Measurements from ENCODE around the gene HELT. TPM values are rescaled to one million over a fixed set of nuclear protein-coding genes. Genes with fewer than 3 reads are reported as not detected.
"Not testable (repeated sequence)": the region's sequence is repeated elsewhere in the genome, so short reads cannot be mapped to it uniquely, and the experiment has no call there.

The HELT gene
- polyA plus RNA-seq, 6 donors from 2014 or later: not detected

GRCh38 chr4:185033072-185033471 lies 14.8 kb downstream of the HELT start:
- peaks cover 0 to 6% (median 0%) of the 10 kb centered on the region in 7 donors for H3K9me3 Mint-ChIP-seq
- no peak overlapping the region for H3K4me3 Mint-ChIP-seq
- H3K27ac Mint-ChIP-seq: no peak overlapping the region
- no peak for DNase-seq
- no peaks in the 10 kb centered on the region for H3K4me1 Mint-ChIP-seq
- peaks cover 31 to 58% (median 51%) of the 10 kb centered on the region in 3 donors for H3K27me3 Mint-ChIP-seq
- H3K36me3 Mint-ChIP-seq: peaks cover 5 to 6% of the 10 kb centered on the region in 2 donors
- ATAC-seq (ENCODE audit: low read depth in 2 of 2): no peak

GRCh38 chr4:185033950-185034349 lies 15.7 kb downstream of the HELT start:
- H3K9me3 Mint-ChIP-seq: peaks cover 0 to 13% (median 0%) of the 10 kb centered on the region in 7 donors
- H3K27ac Mint-ChIP-seq: no peak overlapping the region
- peaks cover 5 to 6% of the 10 kb centered on the region in 2 donors for H3K36me3 Mint-ChIP-seq
- H3K27me3 Mint-ChIP-seq: peaks cover 31 to 58% (median 46%) of the 10 kb centered on the region in 3 donors
- H3K4me1 Mint-ChIP-seq: no peaks in the 10 kb centered on the region
- H3K4me3 Mint-ChIP-seq: no peak overlapping the region
- DNase-seq (no peak), ATAC-seq (ENCODE audit: low read depth in 2 of 2) (no peak)

- Mint-ChIP-seq H3K4me1 (peaks cover 4 to 7% (median 5%) of the 10 kb centered on the region in 3 donors), H3K36me3 (peaks cover 5 to 6% of the 10 kb centered on the region in 2 donors), H3K27me3 (peaks cover 29 to 50% (median 43%) of the 10 kb centered on the region in 3 donors), H3K4me3 (no peak overlapping the region), H3K27ac (no peak overlapping the region), H3K9me3 (peaks cover 0 to 14% (median 0%) of the 10 kb centered on the region in 7 donors)
- DNase-seq (no peak), ATAC-seq (ENCODE audit: low read depth in 2 of 2) (no peak)
These were observed 17.0 kb downstream of the HELT start for GRCh38 chr4:185035284-185035683.

GRCh38 chr4:185036019-185036418 lies 17.7 kb downstream of the HELT start:
- H3K27me3 Mint-ChIP-seq: peaks cover 29 to 46% (median 37%) of the 10 kb centered on the region in 3 donors
- no peak for DNase-seq
- no peak for ATAC-seq (ENCODE audit: low read depth in 2 of 2)
- no peak overlapping the region for H3K4me3 Mint-ChIP-seq
- peaks cover 4 to 7% (median 5%) of the 10 kb centered on the region in 3 donors for H3K4me1 Mint-ChIP-seq
- H3K27ac Mint-ChIP-seq: peak overlapping the region in 1 of 6 donors; percentile 45
- H3K36me3 Mint-ChIP-seq: peaks cover 5 to 6% of the 10 kb centered on the region in 2 donors
- peaks cover 0 to 14% (median 0%) of the 10 kb centered on the region in 7 donors for H3K9me3 Mint-ChIP-seq

GRCh38 chr4:185036842-185037241 lies 18.6 kb downstream of the HELT start:
- H3K27ac Mint-ChIP-seq: no peak overlapping the region
- no peak for DNase-seq
- H3K4me1 Mint-ChIP-seq: peaks cover 4 to 7% (median 5%) of the 10 kb centered on the region in 3 donors
- H3K4me3 Mint-ChIP-seq: peak overlapping the region in 1 of 8 donors; percentile 35
- peaks cover 0 to 14% (median 0%) of the 10 kb centered on the region in 7 donors for H3K9me3 Mint-ChIP-seq
- no peak for ATAC-seq (ENCODE audit: low read depth in 2 of 2)
- peaks cover 5 to 6% of the 10 kb centered on the region in 2 donors for H3K36me3 Mint-ChIP-seq
- H3K27me3 Mint-ChIP-seq: peaks cover 29 to 40% (median 37%) of the 10 kb centered on the region in 3 donors

GRCh38 chr4:185039508-185040273 lies 21.4 kb downstream of the HELT start:
- Mint-ChIP-seq H3K36me3 (peaks cover 5 to 6% of the 10 kb centered on the region in 2 donors), H3K9me3 (peaks cover 0 to 14% (median 0%) of the 10 kb centered on the region in 7 donors), H3K4me1 (peaks cover 4 to 7% (median 5%) of the 10 kb centered on the region in 3 donors), H3K4me3 (peak overlapping the region in 1 of 8 donors; percentile 65), H3K27ac (peak overlapping the region in 2 of 6 donors; percentile 38 to 85), H3K27me3 (peaks cover 31 to 39% (median 33%) of the 10 kb centered on the region in 3 donors)
- DNase-seq (peak; percentile 51), ATAC-seq (ENCODE audit: low read depth in 2 of 2) (peak; percentile 66 to 75)

GRCh38 chr4:185040523-185040922 lies 22.2 kb downstream of the HELT start:
- no peak overlapping the region for H3K4me3 Mint-ChIP-seq
- peaks cover 0 to 14% (median 0%) of the 10 kb centered on the region in 7 donors for H3K9me3 Mint-ChIP-seq
- DNase-seq: no peak
- peaks cover 32 to 41% (median 38%) of the 10 kb centered on the region in 3 donors for H3K27me3 Mint-ChIP-seq
- peaks cover 5 to 6% of the 10 kb centered on the region in 2 donors for H3K36me3 Mint-ChIP-seq
- H3K27ac Mint-ChIP-seq: peak overlapping the region in 1 of 6 donors; percentile 28
- H3K4me1 Mint-ChIP-seq: peaks cover 4 to 7% (median 5%) of the 10 kb centered on the region in 3 donors
- ATAC-seq (ENCODE audit: low read depth in 2 of 2): no peak

- Mint-ChIP-seq H3K9me3 (peaks cover 0 to 19% (median 2%) of the 10 kb centered on the region in 7 donors), H3K27me3 (peaks cover 36 to 53% (median 50%) of the 10 kb centered on the region in 3 donors)
- DNase-seq; H3K4me3 Mint-ChIP-seq; H3K36me3 Mint-ChIP-seq; ATAC-seq (ENCODE audit: low read depth in 2 of 2); H3K27ac Mint-ChIP-seq; H3K4me1 Mint-ChIP-seq: not testable (repeated sequence)
These were observed 32.0 kb downstream of the HELT start for GRCh38 chr4:185050286-185050685.

- not testable (repeated sequence) for H3K4me1 Mint-ChIP-seq; H3K27ac Mint-ChIP-seq; DNase-seq; ATAC-seq (ENCODE audit: low read depth in 2 of 2); H3K4me3 Mint-ChIP-seq; H3K36me3 Mint-ChIP-seq
- peaks cover 0 to 19% (median 2%) of the 10 kb centered on the region in 7 donors for H3K9me3 Mint-ChIP-seq
- peaks cover 31 to 44% (median 41%) of the 10 kb centered on the region in 3 donors for H3K27me3 Mint-ChIP-seq
These were observed 33.0 kb downstream of the HELT start for GRCh38 chr4:185051283-185051682.

- DNase-seq: no peak
- no peak for ATAC-seq (ENCODE audit: low read depth in 2 of 2)
- H3K36me3 Mint-ChIP-seq: peaks cover 0 to 7% of the 10 kb centered on the region in 2 donors
- no peaks in the 10 kb centered on the region for H3K4me1 Mint-ChIP-seq
- H3K4me3 Mint-ChIP-seq: no peak overlapping the region
- H3K27me3 Mint-ChIP-seq: peaks cover 19 to 49% (median 41%) of the 10 kb centered on the region in 3 donors
- peaks cover 0 to 19% (median 2%) of the 10 kb centered on the region in 7 donors for H3K9me3 Mint-ChIP-seq
- H3K27ac Mint-ChIP-seq: no peak overlapping the region
These were observed 35.5 kb downstream of the HELT start for GRCh38 chr4:185053746-185054145.

- no peak for DNase-seq
- Mint-ChIP-seq H3K4me3 (no peak overlapping the region), H3K27me3 (peaks cover 19 to 50% (median 45%) of the 10 kb centered on the region in 3 donors), H3K27ac (no peak overlapping the region), H3K4me1 (no peaks in the 10 kb centered on the region), H3K9me3 (peaks cover 0 to 19% (median 2%) of the 10 kb centered on the region in 7 donors), H3K36me3 (peaks cover 0 to 7% of the 10 kb centered on the region in 2 donors)
- no peak for ATAC-seq (ENCODE audit: low read depth in 2 of 2)
These were observed 36.0 kb downstream of the HELT start for GRCh38 chr4:185054272-185054671.

GRCh38 chr4:185054886-185055285 lies 36.6 kb downstream of the HELT start:
- ATAC-seq (ENCODE audit: low read depth in 2 of 2) (no peak), DNase-seq (no peak)
- H3K4me3 Mint-ChIP-seq: no peak overlapping the region
- H3K36me3 Mint-ChIP-seq: peaks cover 0 to 7% of the 10 kb centered on the region in 2 donors
- H3K9me3 Mint-ChIP-seq: peaks cover 0 to 19% (median 2%) of the 10 kb centered on the region in 7 donors
- peaks cover 21 to 47% (median 41%) of the 10 kb centered on the region in 3 donors for H3K27me3 Mint-ChIP-seq
- no peaks in the 10 kb centered on the region for H3K4me1 Mint-ChIP-seq
- H3K27ac Mint-ChIP-seq: no peak overlapping the region

- Mint-ChIP-seq H3K4me1 (no peaks in the 10 kb centered on the region), H3K9me3 (peaks cover 0 to 9% (median 3%) of the 10 kb centered on the region in 7 donors), H3K27ac (no peak overlapping the region), H3K4me3 (no peak overlapping the region), H3K27me3 (peaks cover 18 to 27% (median 23%) of the 10 kb centered on the region in 3 donors), H3K36me3 (no peaks in the 10 kb centered on the region)
- DNase-seq: no peak
- ATAC-seq (ENCODE audit: low read depth in 2 of 2): no peak
These were observed 43.3 kb downstream of the HELT start for GRCh38 chr4:185061610-185062009.

GRCh38 chr4:185062606-185063005 lies 44.3 kb downstream of the HELT start:
- ATAC-seq (ENCODE audit: low read depth in 2 of 2) (no peak), DNase-seq (no peak)
- Mint-ChIP-seq H3K27me3 (peaks cover 15 to 26% (median 20%) of the 10 kb centered on the region in 3 donors), H3K9me3 (peaks cover 0 to 9% (median 3%) of the 10 kb centered on the region in 7 donors), H3K27ac (no peak overlapping the region), H3K4me1 (no peaks in the 10 kb centered on the region), H3K4me3 (no peak overlapping the region), H3K36me3 (no peaks in the 10 kb centered on the region)

Data from naive B cell (primary cell).